Calu3 (cell line): Measurements from ENCODE around the gene TCF12. TPM values are rescaled to one million over a fixed set of nuclear protein-coding genes. Genes with fewer than 3 reads are reported as not detected.
A peak's percentile ranks its signal among the peaks of the same experiment; 100 is the strongest.

Experiments
- BruUV-seq: library from RNA; stranded (reverse); fragments of 400-500 nt; replicated peaks from 2 replicates; lab custom pipeline; 2021; lab: Mats Ljungman, UMichigan
- CTCF ChIA-PET: fragments of 300-600 bp; sonication (Branson Sonifier 250); formaldehyde crosslinking; loops from one replicate; lab custom pipeline; 2022; ENCODE audit warnings: antibody characterized with exemption; lab: Charles Lee
- DNase-seq: peaks from one replicate; pipeline ENCODE4 v3.0.0; 2022
- H3K27ac Mint-ChIP-seq: one replicate; pipeline ENCODE4 v1.8.0; 2022; ENCODE audit warnings: mixed read lengths; ENCODE audit not compliant: unreplicated experiment
- H3K27me3 Mint-ChIP-seq: one replicate; pipeline ENCODE4 v1.8.0; 2022; ENCODE audit warnings: mixed read lengths; ENCODE audit not compliant: unreplicated experiment
- H3K36me3 Mint-ChIP-seq: one replicate; pipeline ENCODE4 v1.8.0; 2022; ENCODE audit warnings: mild to moderate bottlenecking, moderate library complexity, mixed read lengths; ENCODE audit not compliant: insufficient read depth, unreplicated experiment
- H3K4me1 Mint-ChIP-seq: one replicate; pipeline ENCODE4 v1.8.0; 2022; ENCODE audit warnings: mild to moderate bottlenecking, low read depth, mixed read lengths; ENCODE audit not compliant: unreplicated experiment
- H3K4me3 Mint-ChIP-seq: one replicate; pipeline ENCODE4 v1.8.0; 2022; ENCODE audit warnings: mild to moderate bottlenecking, low read depth, moderate library complexity, mixed read lengths; ENCODE audit not compliant: unreplicated experiment
- H3K9me3 Mint-ChIP-seq: one replicate; pipeline ENCODE4 v1.8.0; 2022; ENCODE audit warnings: low read depth, mixed read lengths; ENCODE audit not compliant: unreplicated experiment
- intact Hi-C: fragments of 100-400 bp; cut with micrococcal nuclease; formaldehyde crosslinking; loops from one replicate; pipeline ENCODE4 v1.10.0; 2022; ENCODE audit not compliant: unreplicated experiment
- total RNA-seq: library from RNA; stranded (reverse); gene quantifications from 2 replicates; pipeline ENCODE4 v1.2.3, GENCODE V29; 2022
- TF ChIP-seq, protein P1 (sequence below): fragments of 200-600 bp; IDR thresholded peaks from one replicate; pipeline ENCODE4 v1.8.0; 2022; ENCODE audit warnings: antibody characterized with exemption; ENCODE audit not compliant: unreplicated experiment

TCF12 gene
- total RNA-seq, 1 experiment from 2014 or later = 127 TPM

- CTCF ChIA-PET = interaction anchor here (0.8 kb wide), 1 partner anchor 156 kb away, joined by 3 read pairs; no protein-coding TSS in a partner anchor
- no peak overlapping the region for H3K27ac Mint-ChIP-seq
Measured at GRCh38 chr15:57305009-57305408, 386.6 kb downstream of the TCF12 start.

DNA sequence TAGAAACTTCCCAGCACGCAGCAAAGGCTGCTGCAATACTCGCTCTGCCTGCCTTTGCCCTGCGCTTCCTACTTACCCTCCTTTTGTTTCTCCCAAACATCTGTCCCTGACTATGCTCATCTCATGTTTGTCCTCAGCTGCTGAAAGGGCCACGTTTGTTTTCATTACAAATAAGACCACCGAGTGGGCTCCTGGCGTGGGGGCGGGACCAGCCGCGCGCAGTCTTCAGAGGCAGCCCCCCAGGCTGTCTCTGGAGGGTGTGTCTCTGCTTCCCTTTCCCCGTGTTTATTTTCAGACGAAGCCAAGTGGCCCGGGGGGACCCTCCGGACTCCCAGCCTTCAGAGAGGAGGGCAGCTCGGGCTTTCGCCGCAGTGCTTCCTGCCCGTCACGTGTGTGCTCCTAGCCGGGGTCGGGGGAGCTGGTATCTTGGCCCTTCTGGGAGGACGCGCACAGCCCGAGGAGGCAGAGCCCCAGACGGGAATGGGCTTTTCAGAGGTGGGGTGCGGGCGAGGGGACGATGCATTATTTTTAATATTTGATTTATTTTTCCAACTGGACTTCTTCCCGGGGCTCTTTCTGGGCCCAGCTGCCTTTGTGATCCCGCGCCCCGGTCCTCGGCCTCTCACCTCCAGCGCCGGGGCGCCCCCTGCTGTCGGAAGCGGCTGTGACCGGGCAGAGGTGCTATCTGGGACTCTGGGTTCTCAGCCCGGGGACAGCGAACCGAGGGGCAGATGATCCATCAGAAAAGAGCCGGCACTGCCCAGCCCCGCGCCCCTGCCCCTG is 387.9 kb downstream of the TCF12 start:
- no peaks in the 10 kb centered on the region for H3K9me3 Mint-ChIP-seq
- DNase-seq = peak; percentile 97
- no peaks in the 10 kb centered on the region for H3K36me3 Mint-ChIP-seq
- H3K4me1 Mint-ChIP-seq = peaks cover 8% of the 10 kb centered on the region
- BruUV-seq = no TSS peak
- peak overlapping the region; percentile 69 for H3K4me3 Mint-ChIP-seq
- CTCF ChIA-PET = interaction anchor here (0.6 to 1.7 kb wide), 10 partner anchors 9 to 815 kb away, joined by 3 to 22 read pairs (median 3); no protein-coding TSS in a partner anchor
- TF ChIP-seq, protein P1, sequence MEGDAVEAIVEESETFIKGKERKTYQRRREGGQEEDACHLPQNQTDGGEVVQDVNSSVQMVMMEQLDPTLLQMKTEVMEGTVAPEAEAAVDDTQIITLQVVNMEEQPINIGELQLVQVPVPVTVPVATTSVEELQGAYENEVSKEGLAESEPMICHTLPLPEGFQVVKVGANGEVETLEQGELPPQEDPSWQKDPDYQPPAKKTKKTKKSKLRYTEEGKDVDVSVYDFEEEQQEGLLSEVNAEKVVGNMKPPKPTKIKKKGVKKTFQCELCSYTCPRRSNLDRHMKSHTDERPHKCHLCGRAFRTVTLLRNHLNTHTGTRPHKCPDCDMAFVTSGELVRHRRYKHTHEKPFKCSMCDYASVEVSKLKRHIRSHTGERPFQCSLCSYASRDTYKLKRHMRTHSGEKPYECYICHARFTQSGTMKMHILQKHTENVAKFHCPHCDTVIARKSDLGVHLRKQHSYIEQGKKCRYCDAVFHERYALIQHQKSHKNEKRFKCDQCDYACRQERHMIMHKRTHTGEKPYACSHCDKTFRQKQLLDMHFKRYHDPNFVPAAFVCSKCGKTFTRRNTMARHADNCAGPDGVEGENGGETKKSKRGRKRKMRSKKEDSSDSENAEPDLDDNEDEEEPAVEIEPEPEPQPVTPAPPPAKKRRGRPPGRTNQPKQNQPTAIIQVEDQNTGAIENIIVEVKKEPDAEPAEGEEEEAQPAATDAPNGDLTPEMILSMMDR = peak; percentile 97
- H3K27ac Mint-ChIP-seq = no peak overlapping the region
- H3K27me3 Mint-ChIP-seq = no peaks in the 10 kb centered on the region
- intact Hi-C loops = loop anchor here (1.0 to 5.0 kb wide), 3 partner anchors 160 to 810 kb away; no protein-coding TSS in a partner anchor

More at GRCh38 chr15:57305009-57305408, 386.6 kb downstream of the TCF12 start:
- Mint-ChIP-seq H3K36me3 (no peaks in the 10 kb centered on the region), H3K4me3 (no peak overlapping the region), H3K9me3 (no peaks in the 10 kb centered on the region), H3K27me3 (no peaks in the 10 kb centered on the region), H3K4me1 (peaks cover 8% of the 10 kb centered on the region)
- DNase-seq = no peak
- intact Hi-C loops = loop anchor here (5.0 kb wide), 1 partner anchor 483 kb away; no protein-coding TSS in a partner anchor
- TF ChIP-seq, protein P1 = no peak
- BruUV-seq = no TSS peak

GRCh38 chr15:57306944-57307411 is 388.5 kb downstream of the TCF12 start:
- DNase-seq = no peak
- intact Hi-C loops = loop anchor here (1.0 to 5.0 kb wide), 3 partner anchors 161 to 810 kb away; no protein-coding TSS in a partner anchor
- CTCF ChIA-PET = interaction anchor here (0.6 to 1.7 kb wide), 8 partner anchors 9 to 816 kb away, joined by 3 to 22 read pairs (median 3); no protein-coding TSS in a partner anchor
- Mint-ChIP-seq H3K4me1 (peaks cover 8% of the 10 kb centered on the region), H3K4me3 (peak overlapping the region; percentile 69), H3K9me3 (no peaks in the 10 kb centered on the region), H3K27me3 (no peaks in the 10 kb centered on the region), H3K27ac (no peak overlapping the region), H3K36me3 (no peaks in the 10 kb centered on the region)
- no TSS peak for BruUV-seq
- TF ChIP-seq, protein P1 = no peak

GRCh38 chr15:57307527-57308169 is 389.2 kb downstream of the TCF12 start:
- H3K4me1 Mint-ChIP-seq = peaks cover 8% of the 10 kb centered on the region
- no peaks in the 10 kb centered on the region for H3K9me3 Mint-ChIP-seq
- TF ChIP-seq, protein P1 = no peak
- H3K4me3 Mint-ChIP-seq = peak overlapping the region; percentile 69
- intact Hi-C loops = loop anchor here (2.0 to 5.0 kb wide), 2 partner anchors 485 to 811 kb away; no protein-coding TSS in a partner anchor
- no peaks in the 10 kb centered on the region for H3K36me3 Mint-ChIP-seq
- no peak for DNase-seq
- BruUV-seq = no TSS peak
- H3K27ac Mint-ChIP-seq = no peak overlapping the region
- CTCF ChIA-PET = interaction anchor here (0.6 to 1.7 kb wide), 3 partner anchors 161 to 817 kb away, joined by 3 to 22 read pairs (median 3); no protein-coding TSS in a partner anchor
- H3K27me3 Mint-ChIP-seq = no peaks in the 10 kb centered on the region
